HG02943 (cell line): ENCODE measurements around the gene PKP4.
"Not testable (repeated sequence)": the region's sequence is repeated elsewhere in the genome, so short reads cannot be mapped to it uniquely, and the experiment has no call there.

Source experiments
- ATAC-seq: cut with Tn5 transposase; IDR thresholded peaks from one replicate; pipeline ENCODE4 v1.9.1; 2021; ENCODE audit warnings: mild to moderate bottlenecking, low read depth, moderate library complexity; ENCODE audit not compliant: unreplicated experiment

Gene PKP4

GRCh38 chr2:158667586-158667985 lies 210.8 kb downstream of the PKP4 start:
- ATAC-seq, result no peak

DNA sequence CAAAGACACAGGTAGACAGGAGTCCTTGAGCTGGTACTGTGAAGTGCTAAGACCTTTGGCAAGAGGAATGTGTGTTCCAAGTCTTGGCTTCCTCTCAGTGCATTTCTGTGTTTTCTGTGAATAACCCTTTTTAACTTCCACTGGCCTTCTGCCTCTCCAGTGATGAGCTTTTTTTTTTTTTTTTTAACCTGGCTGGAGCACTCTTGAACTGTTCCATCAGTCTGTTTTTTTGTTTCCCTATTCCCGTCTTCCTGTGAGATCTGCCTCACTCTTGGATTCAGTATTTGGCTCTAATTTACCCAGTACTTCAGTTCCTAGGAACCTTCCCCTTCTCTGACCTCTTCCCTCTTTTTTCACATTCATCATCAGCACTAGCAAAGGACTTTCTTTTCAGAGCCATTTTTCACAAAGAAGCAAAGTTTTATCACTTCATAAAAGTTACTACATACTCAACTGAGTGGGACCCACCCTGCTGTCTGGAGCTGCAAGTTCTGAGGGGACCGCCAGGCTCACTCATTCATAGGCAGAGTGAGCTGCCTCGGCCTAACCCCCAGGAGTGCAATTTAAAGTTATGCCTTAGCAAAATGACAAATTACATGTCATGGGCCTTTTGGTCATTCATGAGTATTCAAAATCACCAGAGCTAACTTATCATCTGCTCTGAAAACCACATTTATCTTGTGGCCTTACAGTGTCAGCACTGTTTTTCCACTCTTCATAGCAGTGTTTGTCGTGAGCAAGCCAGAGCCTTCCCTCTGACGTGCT lies 211.4 kb downstream of the PKP4 start:
- ATAC-seq, result no peak

GRCh38 chr2:158670292-158670691 lies 213.5 kb downstream of the PKP4 start:
- no peak for ATAC-seq

- ATAC-seq, result no peak
Observed at GRCh38 chr2:158671360-158672245, 214.9 kb downstream of the PKP4 start.

DNA sequence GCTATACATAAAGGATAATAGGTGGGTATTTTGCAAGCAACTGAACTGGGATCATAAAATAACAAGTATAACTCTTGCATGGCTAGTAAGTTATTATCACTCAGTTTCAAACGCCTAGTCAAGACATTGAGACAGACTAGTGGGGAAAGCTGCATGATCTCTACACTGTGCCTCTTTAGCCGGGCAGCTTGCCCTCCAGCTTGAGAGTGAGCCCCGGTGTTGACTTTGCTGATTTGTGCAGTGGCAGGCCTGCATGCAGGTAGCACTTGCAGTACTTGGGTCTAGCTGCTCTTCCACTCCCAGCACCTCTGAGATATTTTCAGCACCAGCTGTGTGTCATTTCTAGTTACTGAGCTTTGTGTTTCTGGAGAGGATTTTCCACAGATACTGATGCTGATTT lies 219.5 kb downstream of the PKP4 start:
- ATAC-seq, result no peak

DNA sequence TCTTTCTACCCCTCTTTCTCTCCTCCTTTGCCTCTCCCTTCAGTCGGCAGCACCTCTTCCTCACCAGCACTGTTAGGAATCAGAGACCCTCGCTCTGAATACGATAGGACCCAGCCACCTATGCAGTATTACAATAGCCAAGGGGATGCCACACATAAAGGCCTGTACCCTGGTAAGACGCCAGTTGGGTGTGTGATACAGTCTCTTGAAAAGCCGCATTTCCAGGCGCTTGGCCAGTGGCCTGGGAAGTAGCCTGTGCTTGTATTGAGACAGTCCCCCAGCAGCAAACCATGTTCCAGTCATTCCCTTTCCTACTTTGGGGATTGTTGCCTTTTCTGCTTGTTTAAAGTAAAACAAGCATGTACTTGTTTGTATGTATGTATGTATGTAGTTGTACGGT lies 219.9 kb downstream of the PKP4 start:
- ATAC-seq, result no peak

GRCh38 chr2:158677542-158677941 lies 220.8 kb downstream of the PKP4 start:
- ATAC-seq, result no peak

- no peak for ATAC-seq
Observed at GRCh38 chr2:158681816-158682215, 225.1 kb downstream of the PKP4 start.

DNA sequence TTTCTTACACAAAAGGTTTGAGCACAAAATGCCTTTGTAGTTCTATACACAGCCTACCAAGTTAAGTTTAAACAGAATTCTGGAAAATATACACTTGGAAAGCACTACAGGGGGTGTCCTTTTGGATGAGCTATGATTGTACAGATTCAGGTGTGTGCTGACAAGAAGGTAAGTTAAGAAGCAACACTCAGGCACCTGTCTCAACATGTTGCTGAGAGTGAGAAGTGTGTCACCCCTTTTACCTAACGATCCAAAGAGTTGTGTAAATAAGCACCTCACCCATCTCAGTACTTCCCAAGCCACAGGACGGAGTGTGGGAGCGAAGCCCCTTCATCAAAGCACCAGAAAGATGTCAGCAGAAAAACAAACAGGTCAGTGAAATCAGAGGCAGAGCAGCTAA lies 228.9 kb downstream of the PKP4 start:
- no peak for ATAC-seq

- no peak for ATAC-seq
Observed at GRCh38 chr2:158686210-158686691, 229.5 kb downstream of the PKP4 start.

DNA sequence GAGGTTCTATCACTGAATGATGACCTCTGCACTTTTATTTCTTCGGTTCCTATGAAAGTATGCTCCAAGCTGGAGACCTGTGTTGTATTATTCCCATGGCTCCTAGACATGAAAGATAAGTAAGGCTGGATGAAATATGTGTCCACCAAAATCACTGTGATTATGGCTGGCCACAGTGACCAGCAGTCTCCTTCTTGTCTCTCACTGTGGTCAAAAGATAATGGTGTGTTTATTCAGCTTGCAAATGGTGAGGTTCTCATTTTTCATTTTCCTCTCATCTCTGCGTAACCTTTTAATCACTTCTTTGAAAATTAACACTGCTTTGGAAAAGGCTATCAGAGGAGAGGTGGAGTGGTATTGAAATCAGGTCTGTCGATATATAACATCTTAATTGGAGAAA lies 230.6 kb downstream of the PKP4 start:
- ATAC-seq, result no peak

- no peak for ATAC-seq
Observed at GRCh38 chr2:158688721-158689120, 232.0 kb downstream of the PKP4 start.

DNA sequence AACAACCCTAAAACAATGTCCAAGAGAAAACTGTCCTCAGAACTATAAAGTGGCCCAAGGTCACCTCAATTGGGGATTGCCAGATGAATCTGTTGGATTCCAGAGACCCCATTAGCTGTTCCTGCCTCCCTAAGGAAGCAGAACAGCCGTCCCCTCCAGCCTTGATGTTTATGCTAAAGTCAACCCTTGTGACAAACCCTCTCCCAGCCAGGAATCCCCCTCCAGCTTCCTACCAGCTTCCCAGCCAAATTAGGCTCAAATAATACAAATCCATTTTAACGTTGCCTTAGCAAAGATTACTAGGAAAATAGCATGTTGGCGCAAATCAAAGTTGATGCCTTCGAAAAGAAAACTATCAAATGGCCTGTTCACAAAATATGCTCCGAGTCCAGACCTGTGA lies 232.6 kb downstream of the PKP4 start:
- ATAC-seq, result no peak

DNA sequence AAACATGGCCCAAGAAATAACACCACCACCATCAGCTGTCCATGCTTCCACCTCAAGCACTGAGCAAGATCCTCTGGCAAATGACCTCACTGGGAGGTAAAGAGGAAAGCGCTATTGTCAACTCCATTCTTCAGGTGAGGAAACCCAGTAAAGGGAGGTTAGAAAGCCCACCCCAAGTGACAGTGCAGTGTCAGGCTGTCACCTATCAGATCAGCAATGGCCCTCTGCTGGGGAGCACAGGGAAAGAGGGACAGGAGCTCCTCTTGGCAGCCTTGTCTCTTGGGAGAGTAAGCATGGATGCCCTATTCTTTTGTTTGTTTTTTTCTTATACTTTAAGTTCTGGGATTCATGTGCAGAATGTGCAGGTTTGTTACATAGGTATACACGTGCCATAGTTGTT lies 234.1 kb downstream of the PKP4 start:
- no peak for ATAC-seq

GRCh38 chr2:158691619-158692018 lies 234.9 kb downstream of the PKP4 start:
- no peak for ATAC-seq

DNA sequence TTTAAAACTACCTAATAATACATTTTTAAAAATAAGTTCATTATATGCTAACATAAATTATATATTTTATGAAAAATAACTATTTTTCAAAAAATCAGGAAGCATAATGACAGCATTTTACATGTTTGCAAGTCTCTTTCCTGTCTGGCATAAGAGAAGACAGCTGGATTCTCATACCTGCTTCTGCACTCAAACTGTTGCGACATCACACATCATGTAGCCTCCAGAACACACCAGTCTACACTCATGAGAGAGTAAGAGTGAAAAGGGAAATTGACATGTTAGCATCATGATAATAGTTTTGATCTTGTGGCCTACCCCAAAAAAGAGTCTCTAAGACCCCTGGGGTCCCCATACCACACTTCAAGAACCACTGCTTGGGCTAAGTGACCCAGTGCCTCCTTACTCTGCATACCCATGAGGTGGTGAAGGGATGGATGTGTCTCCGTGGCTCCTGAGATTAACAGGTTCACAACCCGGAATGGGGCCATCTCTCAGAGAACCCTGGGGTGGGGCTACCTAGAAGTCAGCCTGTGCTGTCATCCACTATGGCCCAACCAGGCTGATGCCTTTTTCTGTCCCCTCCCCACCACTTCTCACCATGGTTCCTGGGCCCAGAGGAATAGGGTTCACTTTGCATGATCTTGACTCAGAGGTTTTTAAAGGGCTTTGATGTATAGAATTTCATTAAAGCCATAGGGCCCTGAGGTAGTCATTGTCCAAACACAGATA lies 235.8 kb downstream of the PKP4 start:
- ATAC-seq, result no peak

DNA sequence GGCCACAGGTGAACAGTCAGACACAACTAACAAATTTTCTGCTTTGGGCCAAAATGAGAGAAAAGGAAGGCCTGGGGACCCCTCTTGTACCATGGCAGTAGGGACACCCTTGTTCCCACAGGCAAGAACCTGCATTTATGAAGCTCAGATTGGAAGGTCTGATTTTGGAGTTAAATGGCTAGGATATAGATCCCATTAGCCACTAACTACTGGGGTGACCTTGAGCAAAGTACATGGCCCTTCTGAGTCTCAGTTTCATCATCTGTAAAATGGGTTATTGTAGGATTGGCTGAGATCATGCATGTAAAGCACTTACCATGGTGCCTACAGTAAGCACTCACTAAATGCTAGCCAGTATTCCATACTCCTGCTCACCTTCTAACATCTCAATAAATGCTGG lies 236.7 kb downstream of the PKP4 start:
- no peak for ATAC-seq

- ATAC-seq, result no peak
Observed at GRCh38 chr2:158695305-158695704, 238.6 kb downstream of the PKP4 start.

GRCh38 chr2:158695744-158696143 lies 239.0 kb downstream of the PKP4 start:
- not testable (repeated sequence) for ATAC-seq

GRCh38 chr2:158699323-158699722 lies 242.6 kb downstream of the PKP4 start:
- ATAC-seq, result no peak

- no peak for ATAC-seq
Observed at GRCh38 chr2:158701101-158701500, 244.3 kb downstream of the PKP4 start.
